Tibial artery (tissue), 4 donors: ENCODE results near the gene PDE3B.
"Not testable (repeated sequence)": the region's sequence is repeated elsewhere in the genome, so short reads cannot be mapped to it uniquely, and the experiment has no call there.

Experiments
- DNase-seq, 2 donors: peaks; one replicate each; pipeline ENCODE4 v3.0.0-alpha.2; 2019
- H3K27ac ChIP-seq, 2 donors: fragments of 200-600 bp; sonication (generic) in 1 of 2; 1 replicate in 1 of 2; 2 replicates in 1 of 2; pipeline ENCODE4 v1.5.1; 2018 to 2019; ENCODE audit warnings: mild to moderate bottlenecking in 1 of 2
- H3K27me3 ChIP-seq, 2 donors: fragments of 200-600 bp; sonication (generic) in 1 of 2; one replicate each; pipeline versions ENCODE4 v1.5.1 to v1.6.0; 2016 to 2019
- H3K36me3 ChIP-seq, 3 donors: fragments of 200-600 bp; sonication (generic) in 2 of 3; one replicate each; pipeline ENCODE4 v1.5.1; 2016 to 2019; ENCODE audit warnings: mild to moderate bottlenecking in 2 of 3
- H3K4me1 ChIP-seq, 4 donors: fragments of 200-600 bp; sonication (generic) in 2 of 4; 1 replicate in 3 of 4; 2 replicates in 1 of 4; pipeline ENCODE4 v1.5.1; 2016 to 2019
- H3K4me3 ChIP-seq, 2 donors: fragments of 200-600 bp; sonication (generic) in 1 of 2; 1 replicate in 1 of 2; 2 replicates in 1 of 2; pipeline ENCODE4 v1.5.1; 2018 to 2019; ENCODE audit warnings: mild to moderate bottlenecking in 2 of 2
- H3K9me3 ChIP-seq, 3 donors: fragments of 200-600 bp; sonication (generic) in 1 of 3; one replicate each; pipeline ENCODE4 v1.5.1; 2016 to 2019
- intact Hi-C: fragments of 100-400 bp; cut with DNase I; formaldehyde crosslinking; loops from one replicate; pipeline ENCODE4 v1.15.0; 2023; ENCODE audit warnings: low total_unique reads
- TF ChIP-seq, protein P1 (sequence below), 2 experiments: fragments of 200-600 bp in 1 of 2; fragments of 450-650 bp in 1 of 2; IDR thresholded peaks; one replicate each; pipeline ENCODE4 v1.5.1; 2017 to 2019; ENCODE audit warnings: antibody characterized with exemption in 2 of 2, mild to moderate bottlenecking in 1 of 2, moderate library complexity in 1 of 2

PDE3B gene

DNA sequence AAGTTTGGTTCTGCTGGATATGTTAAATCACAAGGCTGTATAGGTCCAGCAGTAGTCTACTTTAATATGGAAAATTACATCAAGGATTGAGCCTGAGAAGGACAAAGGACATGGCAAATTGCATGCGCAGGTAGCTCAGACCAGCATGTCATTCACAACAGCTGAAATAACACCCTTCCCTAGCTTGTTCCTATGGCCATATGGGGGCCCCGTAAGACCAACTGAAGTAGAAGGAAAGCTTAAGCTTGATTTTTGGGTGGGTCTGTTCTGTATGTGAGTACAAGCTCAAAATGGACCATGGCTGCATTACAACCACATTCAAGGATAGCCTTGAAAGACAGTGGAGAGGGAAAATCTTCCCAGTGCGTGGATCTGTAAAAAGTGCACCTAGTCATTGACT is 20.6 kb upstream of the PDE3B start:
- intact Hi-C loops, result no loop called here
- Histone ChIP-seq H3K36me3 (no peaks in the 10 kb centered on the region), H3K27ac (no peak overlapping the region), H3K27me3 (no peaks in the 10 kb centered on the region), H3K4me1 (no peaks in the 10 kb centered on the region), H3K4me3 (no peak overlapping the region), H3K9me3 (no peaks in the 10 kb centered on the region)
- TF ChIP-seq, protein P1, sequence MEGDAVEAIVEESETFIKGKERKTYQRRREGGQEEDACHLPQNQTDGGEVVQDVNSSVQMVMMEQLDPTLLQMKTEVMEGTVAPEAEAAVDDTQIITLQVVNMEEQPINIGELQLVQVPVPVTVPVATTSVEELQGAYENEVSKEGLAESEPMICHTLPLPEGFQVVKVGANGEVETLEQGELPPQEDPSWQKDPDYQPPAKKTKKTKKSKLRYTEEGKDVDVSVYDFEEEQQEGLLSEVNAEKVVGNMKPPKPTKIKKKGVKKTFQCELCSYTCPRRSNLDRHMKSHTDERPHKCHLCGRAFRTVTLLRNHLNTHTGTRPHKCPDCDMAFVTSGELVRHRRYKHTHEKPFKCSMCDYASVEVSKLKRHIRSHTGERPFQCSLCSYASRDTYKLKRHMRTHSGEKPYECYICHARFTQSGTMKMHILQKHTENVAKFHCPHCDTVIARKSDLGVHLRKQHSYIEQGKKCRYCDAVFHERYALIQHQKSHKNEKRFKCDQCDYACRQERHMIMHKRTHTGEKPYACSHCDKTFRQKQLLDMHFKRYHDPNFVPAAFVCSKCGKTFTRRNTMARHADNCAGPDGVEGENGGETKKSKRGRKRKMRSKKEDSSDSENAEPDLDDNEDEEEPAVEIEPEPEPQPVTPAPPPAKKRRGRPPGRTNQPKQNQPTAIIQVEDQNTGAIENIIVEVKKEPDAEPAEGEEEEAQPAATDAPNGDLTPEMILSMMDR (IDR thresholded peaks at IDR 0.05), result no peak
- DNase-seq, result no peak

DNA sequence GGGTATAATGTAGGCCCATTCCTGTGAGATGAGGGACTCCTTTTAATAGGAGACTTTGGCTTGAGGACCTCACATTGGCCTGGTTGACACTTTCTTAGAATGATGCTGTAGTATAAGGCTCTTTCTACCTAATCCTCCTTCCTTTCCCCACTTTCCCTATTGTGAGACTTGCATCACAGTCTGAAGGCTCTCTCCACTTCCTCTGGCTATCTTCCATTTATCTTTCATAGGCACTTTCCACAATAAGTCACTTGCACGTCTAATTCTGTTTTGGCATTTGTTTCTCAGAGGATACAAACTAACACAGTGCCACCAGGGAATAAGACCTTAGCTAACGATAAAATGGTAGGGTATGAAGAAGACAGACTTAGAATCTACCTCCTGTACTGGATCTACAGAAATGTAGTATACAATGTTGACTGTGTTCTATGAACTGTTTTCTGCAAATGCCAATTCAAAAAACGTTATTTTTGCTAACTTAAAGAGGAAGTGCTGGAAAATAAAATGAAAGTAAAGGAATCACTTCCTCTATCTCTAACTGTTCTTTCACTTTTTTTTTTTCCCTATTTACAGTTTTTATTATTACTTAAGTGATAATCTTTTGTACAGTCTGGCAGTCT is 17.9 kb upstream of the PDE3B start:
- H3K36me3 ChIP-seq, result no peaks in the 10 kb centered on the region
- no peaks in the 10 kb centered on the region for H3K4me1 ChIP-seq
- no peaks in the 10 kb centered on the region for H3K9me3 ChIP-seq
- TF ChIP-seq, protein P1 (IDR thresholded peaks at IDR 0.05), result no peak
- DNase-seq, result no peak
- intact Hi-C loops, result no loop called here
- H3K4me3 ChIP-seq, result no peak overlapping the region
- no peak overlapping the region for H3K27ac ChIP-seq
- H3K27me3 ChIP-seq, result no peaks in the 10 kb centered on the region

DNA sequence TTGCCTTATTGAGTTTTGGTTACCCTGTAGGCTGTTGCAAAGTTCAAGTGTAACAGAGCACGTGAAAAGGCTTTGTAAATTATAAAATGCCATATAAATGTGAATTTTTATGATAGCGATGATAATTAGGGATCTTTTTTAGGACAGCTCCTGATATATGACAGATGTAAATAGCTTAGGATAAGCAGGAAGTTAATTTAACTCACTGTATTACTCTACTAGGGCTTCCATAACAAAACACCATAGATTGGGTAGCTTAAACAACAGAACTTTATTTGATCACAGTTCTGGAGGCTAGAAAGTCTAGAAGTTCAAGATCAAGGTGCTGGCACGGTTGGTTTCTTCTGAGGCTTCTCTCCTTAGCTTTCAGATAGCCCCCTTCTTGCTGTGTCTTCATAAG is 17.0 kb upstream of the PDE3B start:
- intact Hi-C loops, result no loop called here
- DNase-seq, result no peak
- H3K36me3 ChIP-seq, result no peaks in the 10 kb centered on the region
- H3K27ac ChIP-seq, result no peak overlapping the region
- H3K9me3 ChIP-seq, result no peaks in the 10 kb centered on the region
- H3K4me3 ChIP-seq, result no peak overlapping the region
- H3K4me1 ChIP-seq, result no peaks in the 10 kb centered on the region
- TF ChIP-seq, protein P1 (IDR thresholded peaks at IDR 0.05), result no peak
- H3K27me3 ChIP-seq, result no peaks in the 10 kb centered on the region

DNA sequence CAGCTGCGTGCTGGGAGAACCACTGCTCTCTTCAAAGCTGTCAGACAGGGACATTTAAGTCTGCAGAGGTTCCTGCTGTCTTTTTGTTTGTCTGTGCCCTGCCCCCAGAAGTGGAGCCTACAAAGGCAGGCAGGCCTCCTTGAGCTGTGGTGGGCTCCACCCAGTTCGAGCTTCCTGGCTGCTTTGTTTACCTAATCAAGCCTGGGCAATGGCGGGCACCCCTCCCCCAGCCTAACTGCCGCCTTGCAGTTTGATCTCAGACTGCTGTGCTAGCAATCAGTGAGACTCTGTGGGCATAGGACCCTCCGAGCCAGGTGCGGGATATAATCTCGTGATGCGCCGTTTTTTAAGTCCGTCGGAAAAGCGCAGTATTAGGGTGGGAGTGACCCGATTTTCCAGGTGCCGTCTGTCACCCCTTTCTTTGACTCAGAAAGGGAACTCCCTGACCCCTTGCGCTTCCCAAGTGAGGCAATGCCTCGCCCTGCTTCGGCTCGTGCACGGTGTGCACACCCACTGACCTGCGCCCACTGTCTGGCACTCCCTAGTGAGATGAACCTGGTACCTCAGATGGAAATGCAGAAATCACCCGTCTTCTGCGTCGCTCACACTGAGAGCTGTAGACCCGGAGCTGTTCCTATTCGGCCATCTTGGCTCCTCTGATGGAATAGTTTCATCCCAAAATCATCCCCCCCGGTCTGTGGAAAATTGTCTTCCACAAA is 9.9 kb upstream of the PDE3B start:
- DNase-seq, intact Hi-C loops, H3K4me3 ChIP-seq, H3K9me3 ChIP-seq, H3K27ac ChIP-seq, H3K36me3 ChIP-seq, H3K27me3 ChIP-seq, H3K4me1 ChIP-seq: not testable (repeated sequence)

DNA sequence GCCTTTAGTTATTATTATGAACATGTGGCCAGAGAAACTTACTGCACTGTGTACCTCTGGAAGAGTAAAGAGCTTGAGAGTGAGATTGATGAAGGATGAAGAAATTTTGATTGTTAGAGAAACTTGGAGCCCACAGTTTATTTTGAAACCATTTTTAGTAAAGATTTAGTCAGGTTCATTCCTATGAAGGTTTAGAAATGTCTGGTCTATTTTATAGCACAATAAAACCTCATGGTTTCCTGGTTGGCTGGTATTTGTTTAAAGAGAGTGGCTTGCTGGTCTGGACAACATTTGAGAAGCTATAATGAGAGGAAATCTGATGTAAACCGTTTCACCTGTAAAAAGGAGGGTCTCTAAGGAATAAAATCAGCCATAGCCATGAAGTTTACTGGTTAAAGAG is 8.8 kb upstream of the PDE3B start:
- no peaks in the 10 kb centered on the region for H3K36me3 ChIP-seq
- H3K27me3 ChIP-seq, result peaks cover 0 to 9% of the 10 kb centered on the region in 2 donors
- no peak for DNase-seq
- TF ChIP-seq, protein P1 (IDR thresholded peaks at IDR 0.05), result no peak
- H3K4me3 ChIP-seq, result no peak overlapping the region
- no peaks in the 10 kb centered on the region for H3K4me1 ChIP-seq
- intact Hi-C loops, result no loop called here
- no peak overlapping the region for H3K27ac ChIP-seq
- H3K9me3 ChIP-seq, result no peaks in the 10 kb centered on the region

DNA sequence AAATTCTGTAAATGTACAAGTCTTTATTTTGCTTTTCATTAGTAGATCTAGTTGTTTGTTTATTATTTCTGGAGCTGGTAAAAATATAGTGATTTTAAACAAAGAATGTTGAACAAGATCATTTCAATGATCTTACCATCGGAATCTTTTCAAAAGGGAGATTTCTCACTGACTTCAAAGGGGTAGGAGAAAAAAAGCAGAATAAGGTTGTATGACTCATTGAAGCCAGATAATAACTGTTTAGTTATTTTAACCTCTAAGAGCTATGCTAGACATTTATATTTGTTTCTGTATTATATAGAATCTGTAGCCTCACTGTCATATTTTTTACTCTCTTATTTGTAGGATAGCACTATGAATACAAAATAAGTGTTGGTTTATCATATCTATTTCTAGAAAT is 8.1 kb upstream of the PDE3B start:
- Histone ChIP-seq H3K4me3 (no peak overlapping the region), H3K27ac (no peak overlapping the region), H3K36me3 (no peaks in the 10 kb centered on the region), H3K4me1 (no peaks in the 10 kb centered on the region), H3K27me3 (peaks cover 0 to 9% of the 10 kb centered on the region in 2 donors), H3K9me3 (no peaks in the 10 kb centered on the region)
- intact Hi-C loops, result no loop called here
- TF ChIP-seq, protein P1 (IDR thresholded peaks at IDR 0.05), result no peak
- DNase-seq, result no peak
